Natural killer cell (primary cell): ENCODE data around the gene MUCL3. TPM values are rescaled to one million over a fixed set of nuclear protein-coding genes. Genes with fewer than 3 reads are reported as not detected.

ENCODE experiments used
- ATAC-seq, 3 donors: fragments of 150-1000 bp in 2 of 3; fragments of 200-7000 bp in 1 of 3; cut with Tn5 transposase; 1 replicate in 1 of 3; 2 replicates in 2 of 3; pipeline ENCODE4 v1.10.0; 2021; ENCODE audit warnings: mild to moderate bottlenecking in 2 of 3, moderate library complexity in 2 of 3
- DNase-seq, 2 donors: peaks; one replicate each; pipeline versions ENCODE4 v3.0.0 to v3.0.0-alpha.2; 2013 to 2021; ENCODE audit warnings: mixed read lengths in 1 of 2
- H3K27ac ChIP-seq: one replicate; pipeline ENCODE4 v1.5.1; 2013; ENCODE audit warnings: mild to moderate bottlenecking, low read length
- H3K27me3 ChIP-seq: one replicate; pipeline ENCODE4 v1.6.1; 2013; ENCODE audit warnings: low read length; ENCODE audit not compliant: control insufficient read depth, insufficient read depth
- H3K36me3 ChIP-seq: one replicate; pipeline ENCODE4 v1.6.1; 2013; ENCODE audit warnings: low read length; ENCODE audit not compliant: control insufficient read depth, insufficient read depth
- H3K4me1 ChIP-seq: one replicate; pipeline ENCODE4 v1.6.1; 2013; ENCODE audit warnings: low read length; ENCODE audit not compliant: control insufficient read depth, insufficient read depth
- H3K4me3 ChIP-seq: one replicate; pipeline ENCODE4 v1.5.1; 2013; ENCODE audit warnings: low read length
- H3K9me3 ChIP-seq: one replicate; pipeline ENCODE4 v1.6.1; 2013; ENCODE audit warnings: low read length; ENCODE audit not compliant: control insufficient read depth, insufficient read depth
- H3K27ac Mint-ChIP-seq, 2 donors: one replicate each; pipeline ENCODE4 v1.8.0; 2022; ENCODE audit warnings: mild to moderate bottlenecking in 2 of 2, mixed read lengths in 2 of 2, moderate library complexity in 1 of 2
- H3K27me3 Mint-ChIP-seq, 2 donors: one replicate each; pipeline ENCODE4 v1.8.0; 2022; ENCODE audit warnings: low read depth in 2 of 2, mixed read lengths in 2 of 2
- H3K36me3 Mint-ChIP-seq: one replicate; pipeline ENCODE4 v1.8.0; 2022; ENCODE audit warnings: mixed read lengths
- H3K4me1 Mint-ChIP-seq, 2 donors: one replicate each; pipeline ENCODE4 v1.8.0; 2022; ENCODE audit warnings: mixed read lengths in 2 of 2
- H3K4me3 Mint-ChIP-seq: one replicate; pipeline ENCODE4 v1.8.0; 2022; ENCODE audit warnings: mild to moderate bottlenecking, moderate library complexity, mixed read lengths
- H3K9me3 Mint-ChIP-seq, 2 donors: one replicate each; pipeline ENCODE4 v1.8.0; 2022; ENCODE audit warnings: mixed read lengths in 2 of 2
- WGBS: methylation state at CpG from one replicate; pipeline ENCODE4 v1.1.7; 2013; ENCODE audit warnings: missing lambda C conversion rate; ENCODE audit not compliant: insufficient coverage; 5-methylcytosine and 5-hydroxymethylcytosine counted together
- intact Hi-C: fragments of 100-400 bp; cut with micrococcal nuclease; formaldehyde crosslinking; loops from one replicate; pipeline ENCODE4 v1.14.2; 2022
- total RNA-seq, 4 donors: library from RNA; stranded (reverse); fragments of 120-200 nt in 1 of 4; gene quantifications; one replicate each; pipeline versions ENCODE4 v1.2.3 to v1.2.4, GENCODE V29; 2013 to 2022
- TF ChIP-seq, protein P1 (sequence below): fragments of 200-600 bp; IDR thresholded peaks from one replicate; pipeline ENCODE4 v1.8.0; 2022; ENCODE audit warnings: antibody characterized with exemption

The MUCL3 gene
- total RNA-seq, 3 donors from 2014 or later (not counting 1 experiment from before 2014, with no cell fraction given): not detected

DNA sequence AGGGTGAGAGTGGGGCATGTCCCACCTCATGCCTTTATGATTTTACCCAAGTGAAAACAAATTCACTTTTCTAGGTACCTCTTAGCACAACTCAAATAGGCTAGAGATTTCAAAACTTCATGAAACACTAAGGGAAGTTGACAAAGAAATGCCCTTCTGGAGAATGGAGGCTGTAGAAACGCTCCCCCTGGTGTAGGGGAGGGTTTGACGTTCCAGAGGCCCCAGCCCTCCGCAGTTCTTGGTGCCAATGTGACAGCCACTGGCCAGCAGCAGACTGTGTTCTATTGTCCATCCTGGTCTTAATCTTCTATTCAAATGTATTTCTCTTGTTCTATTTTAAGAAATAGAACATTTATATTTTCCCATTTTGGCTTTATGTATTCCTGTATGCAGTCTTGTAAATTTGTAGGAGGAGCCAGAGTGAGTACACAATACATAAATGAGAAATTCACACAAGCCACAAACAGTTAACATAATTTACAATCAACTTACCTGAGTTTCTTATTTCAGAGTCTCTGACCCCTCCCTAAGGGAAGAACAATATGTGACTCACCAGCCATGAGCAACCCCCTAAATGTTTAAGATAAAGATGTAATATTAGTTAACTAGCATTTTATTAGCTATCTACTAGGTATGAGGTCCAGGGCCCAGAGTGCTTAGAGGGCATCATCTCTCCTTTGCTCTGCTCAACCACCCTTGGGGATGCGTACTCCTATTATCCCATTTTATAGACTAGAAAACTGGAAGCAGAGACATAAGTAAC lies 33.9 kb downstream of the MUCL3 start:
- H3K4me1 ChIP-seq: no peaks in the 10 kb centered on the region
- intact Hi-C loops: no loop called here
- no peak overlapping the region for H3K27ac Mint-ChIP-seq
- WGBS: 91% methylated on average over 4 of the region's 4 CpGs
- DNase-seq (no peak), ATAC-seq (no peak)
- H3K9me3 ChIP-seq: no peaks in the 10 kb centered on the region
- no peak overlapping the region for H3K4me3 ChIP-seq
- H3K9me3 Mint-ChIP-seq: no peaks in the 10 kb centered on the region
- no peaks in the 10 kb centered on the region for H3K36me3 ChIP-seq
- TF ChIP-seq, protein P1, sequence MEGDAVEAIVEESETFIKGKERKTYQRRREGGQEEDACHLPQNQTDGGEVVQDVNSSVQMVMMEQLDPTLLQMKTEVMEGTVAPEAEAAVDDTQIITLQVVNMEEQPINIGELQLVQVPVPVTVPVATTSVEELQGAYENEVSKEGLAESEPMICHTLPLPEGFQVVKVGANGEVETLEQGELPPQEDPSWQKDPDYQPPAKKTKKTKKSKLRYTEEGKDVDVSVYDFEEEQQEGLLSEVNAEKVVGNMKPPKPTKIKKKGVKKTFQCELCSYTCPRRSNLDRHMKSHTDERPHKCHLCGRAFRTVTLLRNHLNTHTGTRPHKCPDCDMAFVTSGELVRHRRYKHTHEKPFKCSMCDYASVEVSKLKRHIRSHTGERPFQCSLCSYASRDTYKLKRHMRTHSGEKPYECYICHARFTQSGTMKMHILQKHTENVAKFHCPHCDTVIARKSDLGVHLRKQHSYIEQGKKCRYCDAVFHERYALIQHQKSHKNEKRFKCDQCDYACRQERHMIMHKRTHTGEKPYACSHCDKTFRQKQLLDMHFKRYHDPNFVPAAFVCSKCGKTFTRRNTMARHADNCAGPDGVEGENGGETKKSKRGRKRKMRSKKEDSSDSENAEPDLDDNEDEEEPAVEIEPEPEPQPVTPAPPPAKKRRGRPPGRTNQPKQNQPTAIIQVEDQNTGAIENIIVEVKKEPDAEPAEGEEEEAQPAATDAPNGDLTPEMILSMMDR: no peak
- no peak overlapping the region for H3K27ac ChIP-seq
- H3K36me3 Mint-ChIP-seq: no peaks in the 10 kb centered on the region
- no peaks in the 10 kb centered on the region for H3K4me1 Mint-ChIP-seq
- no peak overlapping the region for H3K4me3 Mint-ChIP-seq
- H3K27me3 Mint-ChIP-seq: peaks cover 26 to 66% of the 10 kb centered on the region in 2 donors
- H3K27me3 ChIP-seq: no peaks in the 10 kb centered on the region

DNA sequence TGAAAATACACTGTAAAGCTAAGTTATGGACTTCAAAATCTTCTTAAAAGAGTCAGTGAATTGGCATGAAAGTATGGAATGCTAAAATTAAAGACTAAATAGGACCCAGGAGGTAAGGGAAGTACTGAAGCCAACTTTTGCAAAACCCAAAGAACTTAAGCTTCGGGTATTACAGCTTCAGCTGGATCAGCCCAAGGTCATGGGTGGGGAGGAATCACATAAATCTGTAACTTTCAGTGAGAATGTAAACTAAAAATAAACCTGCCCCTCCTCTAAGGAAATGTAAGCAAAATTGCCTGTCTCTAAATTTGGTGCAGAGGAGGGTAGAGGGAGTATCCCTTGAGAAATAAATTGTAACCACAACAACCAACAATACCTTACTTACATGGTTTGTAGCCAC lies 38.4 kb downstream of the MUCL3 start:
- Mint-ChIP-seq H3K4me3 (no peak overlapping the region), H3K4me1 (no peaks in the 10 kb centered on the region), H3K27me3 (peaks cover 27 to 61% of the 10 kb centered on the region in 2 donors), H3K27ac (no peak overlapping the region), H3K36me3 (no peaks in the 10 kb centered on the region), H3K9me3 (no peaks in the 10 kb centered on the region)
- no peak for ATAC-seq
- Histone ChIP-seq H3K4me3 (no peak overlapping the region), H3K36me3 (no peaks in the 10 kb centered on the region), H3K27ac (no peak overlapping the region), H3K27me3 (no peaks in the 10 kb centered on the region), H3K4me1 (no peaks in the 10 kb centered on the region), H3K9me3 (no peaks in the 10 kb centered on the region)
- no peak for DNase-seq
- intact Hi-C loops: no loop called here
- WGBS: 86% methylated on average over 1 of the region's 1 CpG
- TF ChIP-seq, protein P1: no peak

DNA sequence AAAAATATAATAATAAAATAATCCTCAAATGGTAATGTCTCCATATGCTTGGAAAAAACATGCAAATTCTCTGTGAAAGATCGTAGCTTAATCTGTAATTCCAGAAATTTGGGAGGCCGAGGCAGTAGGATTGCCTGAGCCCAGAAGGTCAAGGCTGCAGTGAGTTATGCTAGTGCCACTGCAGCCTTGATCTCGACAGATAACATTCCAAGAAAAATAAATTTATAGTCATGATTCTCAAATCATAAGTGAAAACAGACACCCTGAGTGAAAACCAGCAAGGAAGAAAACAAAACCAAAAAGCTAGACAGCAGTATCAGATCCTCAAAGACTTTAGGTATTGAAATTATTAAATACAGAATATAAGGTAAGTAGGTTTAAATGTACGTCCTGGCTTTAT lies 38.9 kb downstream of the MUCL3 start:
- no peak overlapping the region for H3K4me3 ChIP-seq
- TF ChIP-seq, protein P1: no peak
- H3K36me3 ChIP-seq: no peaks in the 10 kb centered on the region
- ATAC-seq (no peak), DNase-seq (no peak)
- WGBS: 80% methylated on average over 4 of the region's 4 CpGs
- no peaks in the 10 kb centered on the region for H3K4me1 Mint-ChIP-seq
- no peaks in the 10 kb centered on the region for H3K36me3 Mint-ChIP-seq
- no peaks in the 10 kb centered on the region for H3K9me3 ChIP-seq
- H3K27ac ChIP-seq: no peak overlapping the region
- no peaks in the 10 kb centered on the region for H3K4me1 ChIP-seq
- no peak overlapping the region for H3K27ac Mint-ChIP-seq
- H3K4me3 Mint-ChIP-seq: no peak overlapping the region
- no peaks in the 10 kb centered on the region for H3K9me3 Mint-ChIP-seq
- peaks cover 27 to 57% of the 10 kb centered on the region in 2 donors for H3K27me3 Mint-ChIP-seq
- intact Hi-C loops: no loop called here
- no peaks in the 10 kb centered on the region for H3K27me3 ChIP-seq
